Kidney epithelial cell (primary cell): ENCODE data around the gene PRR15L. TPM values are rescaled to one million over a fixed set of nuclear protein-coding genes. Genes with fewer than 3 reads are reported as not detected.

Experiments used
- DNase-seq: peaks from one replicate; pipeline ENCODE4 v3.0.0-alpha.2; 2010; ENCODE audit warnings: low read depth
- H3K27me3 ChIP-seq: 2 replicates; pipeline ENCODE4 v1.6.0; 2011; ENCODE audit warnings: low read length; ENCODE audit not compliant: control insufficient read depth, insufficient read depth
- H3K36me3 ChIP-seq: 2 replicates; pipeline ENCODE4 v1.5.1; 2011; ENCODE audit warnings: low read length; ENCODE audit not compliant: control insufficient read depth, insufficient read depth
- H3K4me3 ChIP-seq: 2 replicates; pipeline ENCODE4 v1.5.1; 2011; ENCODE audit warnings: low read depth, mild to moderate bottlenecking, control low read depth, low read length
- total RNA-seq: library from RNA; depleted of rRNA; stranded (reverse); fragments of >200 nt; gene quantifications from 2 replicates; pipeline ENCODE4 v1.2.3, GENCODE V29; 2015
- TF ChIP-seq, protein P1 (sequence below): IDR thresholded peaks from 2 replicates; pipeline ENCODE4 v1.5.1; 2011; ENCODE audit warnings: mild to moderate bottlenecking, moderate library complexity, low read length, control low read depth, inconsistent platforms; ENCODE audit not compliant: insufficient read depth, poor library complexity, severe bottlenecking

PRR15L gene
- total RNA-seq, 1 donor from 2014 or later, result 0.92 TPM

DNA sequence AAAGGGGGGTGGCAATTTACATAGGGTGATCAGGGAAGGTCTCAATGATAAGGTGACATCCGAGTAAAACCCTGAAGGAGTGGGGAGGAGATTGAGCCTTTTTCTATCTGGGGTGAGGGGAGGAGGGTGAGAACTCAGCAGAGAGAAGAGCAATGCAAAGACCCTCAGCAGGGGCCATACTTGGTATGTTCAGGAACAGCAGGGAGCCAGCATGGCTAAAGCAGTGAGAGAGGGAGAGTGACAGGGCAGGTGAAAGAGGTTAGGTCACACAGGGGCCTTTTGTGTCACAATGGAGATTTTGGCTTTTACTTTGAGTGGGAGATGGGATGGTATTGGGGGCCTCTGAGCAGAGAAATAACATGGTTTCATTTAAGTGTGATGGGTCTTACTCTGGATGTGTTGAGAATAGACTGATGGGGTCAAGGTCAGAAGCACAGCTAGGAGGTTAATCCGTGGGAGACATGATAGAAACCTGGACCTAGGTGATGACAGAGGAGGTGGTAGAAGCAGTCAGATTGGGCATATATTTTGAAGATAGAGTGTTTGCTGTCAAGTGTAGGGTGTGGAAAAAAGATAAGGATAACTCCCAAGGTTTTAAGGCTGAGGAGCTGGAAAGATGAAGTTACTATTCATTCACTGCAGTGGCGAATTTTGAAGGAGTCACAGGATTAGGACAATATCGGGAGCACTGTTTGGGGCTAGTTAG is 55.5 kb downstream of the PRR15L start:
- no peak overlapping the region for H3K4me3 ChIP-seq
- no peaks in the 10 kb centered on the region for H3K36me3 ChIP-seq
- H3K27me3 ChIP-seq, result no peaks in the 10 kb centered on the region
- no peak for DNase-seq
- TF ChIP-seq, protein P1, sequence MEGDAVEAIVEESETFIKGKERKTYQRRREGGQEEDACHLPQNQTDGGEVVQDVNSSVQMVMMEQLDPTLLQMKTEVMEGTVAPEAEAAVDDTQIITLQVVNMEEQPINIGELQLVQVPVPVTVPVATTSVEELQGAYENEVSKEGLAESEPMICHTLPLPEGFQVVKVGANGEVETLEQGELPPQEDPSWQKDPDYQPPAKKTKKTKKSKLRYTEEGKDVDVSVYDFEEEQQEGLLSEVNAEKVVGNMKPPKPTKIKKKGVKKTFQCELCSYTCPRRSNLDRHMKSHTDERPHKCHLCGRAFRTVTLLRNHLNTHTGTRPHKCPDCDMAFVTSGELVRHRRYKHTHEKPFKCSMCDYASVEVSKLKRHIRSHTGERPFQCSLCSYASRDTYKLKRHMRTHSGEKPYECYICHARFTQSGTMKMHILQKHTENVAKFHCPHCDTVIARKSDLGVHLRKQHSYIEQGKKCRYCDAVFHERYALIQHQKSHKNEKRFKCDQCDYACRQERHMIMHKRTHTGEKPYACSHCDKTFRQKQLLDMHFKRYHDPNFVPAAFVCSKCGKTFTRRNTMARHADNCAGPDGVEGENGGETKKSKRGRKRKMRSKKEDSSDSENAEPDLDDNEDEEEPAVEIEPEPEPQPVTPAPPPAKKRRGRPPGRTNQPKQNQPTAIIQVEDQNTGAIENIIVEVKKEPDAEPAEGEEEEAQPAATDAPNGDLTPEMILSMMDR, result no peak

Other genes with a start within 250 kb of the PRR15L start
- not detected in 2 replicates for gene TBX21, start 224.6 kb downstream of the PRR15L start, total RNA-seq
- 11.0 and 12.7 TPM in 2 replicates for gene OSBPL7, start 136.1 kb downstream of the PRR15L start, total RNA-seq
- 59.7 and 60.1 TPM in 2 replicates for gene MRPL10, start 126.3 kb downstream of the PRR15L start, total RNA-seq
- gene LRRC46, start 126.2 kb downstream of the PRR15L start, total RNA-seq, result 0.38 and 0.41 TPM in 2 replicates
- 30.1 and 31.7 TPM in 2 replicates for gene SCRN2, start 116.6 kb downstream of the PRR15L start, total RNA-seq
- gene SP6, start 106.7 kb downstream of the PRR15L start, total RNA-seq, result 0.62 and 2.5 TPM in 2 replicates
- 2.2 and 5.1 TPM in 2 replicates for gene SP2, start 61.6 kb downstream of the PRR15L start, total RNA-seq
- gene PNPO, start 16.3 kb downstream of the PRR15L start, total RNA-seq, result 39.7 and 43.5 TPM in 2 replicates
- gene CDK5RAP3, start 13.2 kb upstream of the PRR15L start, total RNA-seq, result 95.1 and 110 TPM in 2 replicates
- 3.3 and 3.7 TPM in 2 replicates for gene COPZ2, start 79.9 kb upstream of the PRR15L start, total RNA-seq
- gene NFE2L1, start 90.5 kb upstream of the PRR15L start, total RNA-seq, result 228 TPM in 2 replicates
- 54.8 and 78.6 TPM in 2 replicates for gene CBX1, start 143.6 kb upstream of the PRR15L start, total RNA-seq
- 18.1 and 24.7 TPM in 2 replicates for gene SNX11, start 149.9 kb upstream of the PRR15L start, total RNA-seq